HL-60 (cell line): ENCODE results near the gene SIRT1.

Source experiments
- DNase-seq, 2 experiments: peaks; one replicate each; pipeline ENCODE4 v3.0.0-alpha.2; 2010 to 2020; ENCODE audit warnings: low read depth in 1 of 2, low spot score in 1 of 2
- H3K27ac ChIP-seq: fragments of 250-450 bp; sonication (Bioruptor Pico); replicated peaks from 2 replicates; pipeline ENCODE4 v1.5.1; 2020; ENCODE audit warnings: mild to moderate bottlenecking, moderate library complexity
- H3K27me3 ChIP-seq: fragments of 250-450 bp; sonication (Bioruptor Pico); 2 replicates; pipeline ENCODE4 v1.5.1; 2021; ENCODE audit warnings: mild to moderate bottlenecking, moderate library complexity; ENCODE audit not compliant: insufficient read depth, poor library complexity, severe bottlenecking
- H3K4me3 ChIP-seq: replicated peaks from 2 replicates; pipeline ENCODE4 v1.5.1; 2011; ENCODE audit warnings: mild to moderate bottlenecking, control low read depth, low read length; ENCODE audit not compliant: insufficient read depth
- CTCF ChIP-seq: IDR thresholded peaks from one replicate; pipeline ENCODE4 v1.5.1; 2011; ENCODE audit warnings: low read length, control low read depth, inconsistent platforms; ENCODE audit not compliant: insufficient read depth
- GABPA ChIP-seq: IDR thresholded peaks from 2 replicates; pipeline ENCODE4 v1.6.1; 2012; ENCODE audit warnings: low read depth
- POLR2AphosphoS5 ChIP-seq: IDR thresholded peaks from 2 replicates; pipeline ENCODE4 v1.6.1; 2012; ENCODE audit warnings: low read depth
- REST ChIP-seq: IDR thresholded peaks from 2 replicates; pipeline ENCODE4 v1.6.1; 2012; ENCODE audit warnings: low read depth; ENCODE audit not compliant: insufficient replicate concordance
- SPI1 ChIP-seq: IDR thresholded peaks from 2 replicates; pipeline ENCODE4 v1.6.1; 2012; ENCODE audit warnings: low read depth, mild to moderate bottlenecking, borderline replicate concordance

SIRT1 gene

DNA sequence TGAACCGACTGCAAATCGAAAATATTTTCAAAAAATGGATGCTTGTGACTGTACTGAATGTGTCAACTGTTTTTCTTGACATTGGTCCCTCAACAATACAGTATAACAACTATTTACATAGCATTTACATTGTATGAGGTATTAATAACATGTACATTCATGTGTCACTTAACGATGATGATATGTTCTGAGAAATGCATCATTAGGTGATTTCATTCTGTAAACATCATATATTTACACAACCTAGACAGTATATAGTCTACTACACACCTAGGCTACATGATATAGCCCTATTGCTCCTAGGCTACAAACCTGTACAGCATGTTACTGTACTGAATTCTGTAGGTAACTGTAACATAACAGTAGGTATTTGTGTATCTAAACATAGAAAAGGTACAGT lies 39.7 kb downstream of the SIRT1 start:
- DNase-seq = no peak
- Histone ChIP-seq H3K27ac (no peak overlapping the region), H3K4me3 (no peak overlapping the region), H3K27me3 (no peaks in the 10 kb centered on the region)
- TF ChIP-seq REST (no peak), POLR2AphosphoS5 (no peak), SPI1 (no peak), GABPA (no peak), CTCF (no peak)

- TF ChIP-seq CTCF = no peak
- no peak for TF ChIP-seq GABPA
- H3K27me3 ChIP-seq = no peaks in the 10 kb centered on the region
- no peak for DNase-seq
- no peak overlapping the region for H3K27ac ChIP-seq
- H3K4me3 ChIP-seq = no peak overlapping the region
Measured at GRCh38 chr10:67925449-67926005, 41.1 kb downstream of the SIRT1 start.

- H3K4me3 ChIP-seq = no peak overlapping the region
- DNase-seq = no peak
- no peaks in the 10 kb centered on the region for H3K27me3 ChIP-seq
- H3K27ac ChIP-seq = no peak overlapping the region
- TF ChIP-seq CTCF = no peak
Measured at GRCh38 chr10:67926951-67927350, 42.5 kb downstream of the SIRT1 start.

DNA sequence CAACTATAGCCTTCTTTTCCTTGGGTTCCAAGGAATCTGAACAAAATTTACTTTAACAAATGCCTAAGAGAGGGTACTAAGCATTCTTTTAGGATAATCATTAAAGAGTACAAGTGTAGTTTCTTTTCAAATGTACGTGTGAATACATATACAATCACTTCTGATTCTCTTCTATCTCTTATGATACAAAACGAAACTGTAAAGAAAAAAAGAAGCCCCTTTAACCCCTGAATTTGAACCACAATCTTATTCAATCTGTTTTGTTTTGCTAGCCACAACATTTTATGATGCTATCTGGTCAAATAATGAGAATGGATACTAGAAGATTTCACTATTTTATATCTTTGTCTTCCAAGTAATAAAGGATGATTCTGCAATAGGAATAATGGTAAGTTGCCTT lies 48.7 kb downstream of the SIRT1 start:
- no peak for TF ChIP-seq POLR2AphosphoS5
- no peak for TF ChIP-seq REST
- TF ChIP-seq SPI1 = no peak
- no peak for TF ChIP-seq CTCF
- no peak for TF ChIP-seq GABPA
- Histone ChIP-seq H3K27ac (no peak overlapping the region), H3K27me3 (no peaks in the 10 kb centered on the region), H3K4me3 (no peak overlapping the region)
- no peak for DNase-seq
